SU-DHL-6 (cell line): ENCODE results near the gene LSP1.

Experiments
- CTCF ChIP-seq: fragments of 200-600 bp; sonication (generic); IDR thresholded peaks from one replicate; pipeline ENCODE4 v1.5.1; 2017; ENCODE audit warnings: antibody characterized with exemption, mild to moderate bottlenecking, low read length, moderate library complexity; ENCODE audit not compliant: insufficient read depth, poor library complexity, severe bottlenecking
- EZH2phosphoT487 ChIP-seq: fragments of 200-600 bp; sonication (generic), shearing (Covaris generic); conservative IDR thresholded peaks from 2 replicates; pipeline ENCODE4 v1.6.1; 2018; ENCODE audit warnings: mild to moderate bottlenecking, antibody characterized with exemption, low read length, moderate library complexity, mixed read lengths

- TF ChIP-seq CTCF, result no peak
- no peak for TF ChIP-seq EZH2phosphoT487
Measured at GRCh38 chr11:1878137-1879031, 25.5 kb downstream of the LSP1 start.
